NCI-H1092 (cell line): ENCODE measurements around the gene UBE2E3.
"Not testable (repeated sequence)": the region's sequence is repeated elsewhere in the genome, so short reads cannot be mapped to it uniquely, and the experiment has no call there.

ENCODE experiments used
- DNase-seq: peaks from one replicate; lab custom pipeline; 2025; lab: John Stamatoyannopoulos, UW

UBE2E3 gene

DNA sequence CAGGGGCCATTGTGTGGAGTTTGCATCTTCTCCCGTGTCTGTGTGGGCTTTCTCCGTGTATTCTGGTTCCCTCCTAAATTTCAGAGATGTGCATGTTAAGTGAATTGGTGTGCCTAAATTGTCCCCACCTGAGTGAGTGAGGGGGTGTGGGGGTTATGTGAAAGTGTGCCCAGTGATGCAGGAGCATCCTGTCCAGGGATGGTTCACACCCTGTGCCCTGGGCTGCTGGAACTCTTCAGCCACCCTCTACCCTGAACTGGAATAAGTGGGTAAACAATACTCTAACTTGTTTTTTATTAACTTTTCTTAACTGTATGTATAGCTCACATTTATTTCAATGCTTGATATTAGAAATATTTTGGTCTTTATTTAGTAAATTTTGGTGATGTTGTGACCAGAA is 56.0 kb downstream of the UBE2E3 start:
- no peak for DNase-seq

DNA sequence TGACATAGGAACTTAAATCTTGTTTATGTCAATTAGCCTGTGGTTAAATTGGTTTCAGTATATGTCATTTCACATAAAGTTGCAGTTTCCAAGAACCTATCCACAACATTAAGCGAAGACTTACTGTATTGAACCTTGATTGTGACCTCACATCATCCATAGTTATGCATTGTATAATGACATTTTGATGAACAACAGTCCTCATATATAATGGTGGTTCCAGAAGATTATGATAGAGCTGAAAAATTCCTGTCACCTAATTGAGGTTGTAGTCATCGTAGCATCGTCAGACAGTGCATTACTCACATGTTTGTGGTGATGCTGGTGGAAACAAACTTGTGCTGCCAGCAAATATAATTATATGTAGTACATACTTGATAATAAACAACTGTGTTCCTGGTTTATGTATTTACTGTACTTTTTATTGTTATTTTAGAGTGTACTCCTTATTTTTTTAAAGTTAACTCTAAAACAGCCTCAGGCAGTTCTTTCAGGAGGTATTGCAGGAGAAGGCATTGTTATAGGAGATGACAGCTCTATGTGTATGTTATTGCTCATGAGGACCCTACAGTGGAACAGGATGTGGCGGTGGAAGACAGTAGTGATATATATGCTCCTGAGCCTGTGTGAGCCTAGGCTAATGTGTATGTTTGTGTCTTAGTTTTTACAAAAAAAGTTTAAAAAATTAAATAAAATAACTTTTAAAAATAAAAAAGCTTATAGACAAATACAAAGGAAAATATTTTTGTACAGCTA is 56.6 kb downstream of the UBE2E3 start:
- no peak for DNase-seq

DNA sequence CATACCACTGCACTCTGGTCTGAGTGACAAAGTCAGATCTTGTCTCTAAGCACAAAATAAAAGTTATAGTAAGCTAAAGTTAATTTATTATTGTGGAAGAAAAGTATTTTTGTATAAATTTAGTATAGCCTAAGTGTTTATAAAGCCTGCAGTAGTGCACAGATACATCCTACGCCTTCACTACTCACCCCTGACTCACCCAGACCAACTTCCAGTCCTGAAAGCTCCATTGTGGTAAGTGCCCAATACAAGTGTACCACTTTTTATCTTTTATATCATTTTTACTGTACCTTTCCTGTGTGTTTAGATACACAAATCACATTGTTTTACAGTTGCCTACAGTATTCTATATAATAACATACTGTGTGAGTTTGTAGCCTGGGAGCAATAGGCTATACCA is 57.5 kb downstream of the UBE2E3 start:
- no peak for DNase-seq

DNA sequence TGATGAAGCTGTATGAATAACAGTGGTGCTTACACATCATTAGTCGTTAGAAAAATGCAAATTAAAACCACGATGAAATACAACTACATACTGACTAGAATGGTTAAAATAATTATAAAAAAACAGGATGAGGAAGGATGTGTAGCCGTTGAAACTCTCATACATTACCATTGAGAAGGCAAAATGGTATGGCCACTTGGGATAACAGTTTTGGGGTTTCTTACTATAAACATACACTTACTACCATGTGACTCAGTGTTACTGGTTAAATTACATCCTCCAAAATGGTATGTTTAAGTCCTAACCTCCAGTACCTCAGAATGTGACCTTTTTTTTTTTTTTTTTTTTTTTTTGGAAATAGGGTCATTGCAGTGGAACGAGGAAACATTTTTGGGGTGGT is 58.4 kb downstream of the UBE2E3 start:
- no peak for DNase-seq

DNA sequence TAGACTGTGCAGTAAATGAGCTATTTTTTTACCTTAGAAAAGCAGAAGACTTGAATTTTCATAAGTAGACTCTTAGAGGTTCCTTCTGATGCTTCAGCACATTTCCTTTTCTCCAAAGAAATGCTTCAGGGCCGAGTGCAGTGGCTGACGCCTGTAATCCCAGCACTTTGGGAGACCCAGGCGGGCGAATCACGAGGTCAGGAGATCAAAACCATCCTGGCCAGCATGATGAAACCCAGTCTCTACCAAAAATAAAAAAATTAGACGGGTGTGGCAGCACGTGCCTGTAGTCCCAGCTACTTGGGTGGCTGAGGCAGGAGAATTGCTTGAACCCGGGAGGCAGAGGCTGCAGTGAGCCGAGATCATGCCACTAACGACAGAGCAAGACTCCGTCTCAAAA is 60.4 kb downstream of the UBE2E3 start:
- DNase-seq = not testable (repeated sequence)

DNA sequence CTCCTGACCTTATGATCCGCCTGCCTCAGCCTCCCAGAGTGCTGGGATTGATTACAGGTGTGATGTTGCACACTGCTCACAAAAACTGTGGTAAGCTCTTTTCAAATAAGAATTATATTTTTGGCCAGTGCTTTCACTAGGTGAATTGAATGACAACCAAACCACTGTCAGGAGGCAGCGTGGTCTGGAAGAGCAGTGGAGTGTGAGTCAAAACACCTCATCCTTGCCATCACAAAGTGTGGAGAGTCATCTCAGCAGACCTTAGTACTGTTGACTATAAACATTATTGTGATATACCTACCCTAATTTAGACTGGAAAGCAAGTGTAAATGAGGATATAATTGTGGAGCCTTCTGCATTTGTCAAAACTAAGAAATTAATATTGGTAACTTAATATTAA is 61.3 kb downstream of the UBE2E3 start:
- no peak for DNase-seq

DNA sequence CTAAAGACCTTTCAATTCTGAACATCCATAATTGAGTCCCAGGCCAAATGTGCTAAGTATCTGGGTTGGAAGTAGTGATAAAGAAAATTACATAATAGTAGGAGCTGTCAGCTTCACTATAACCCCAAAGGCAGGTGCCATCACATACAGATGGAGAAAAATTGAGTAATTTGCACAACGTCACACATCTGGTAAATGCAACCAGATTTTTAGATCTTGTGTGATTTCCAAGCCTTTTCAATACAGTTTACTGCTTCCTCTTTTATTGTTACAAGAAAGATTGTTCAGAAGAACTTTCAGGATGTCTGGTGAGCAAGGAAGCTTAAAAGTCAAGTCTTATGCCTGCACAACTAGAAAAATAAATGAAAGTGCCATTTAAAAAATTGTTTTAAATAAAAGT is 62.3 kb downstream of the UBE2E3 start:
- no peak for DNase-seq

DNA sequence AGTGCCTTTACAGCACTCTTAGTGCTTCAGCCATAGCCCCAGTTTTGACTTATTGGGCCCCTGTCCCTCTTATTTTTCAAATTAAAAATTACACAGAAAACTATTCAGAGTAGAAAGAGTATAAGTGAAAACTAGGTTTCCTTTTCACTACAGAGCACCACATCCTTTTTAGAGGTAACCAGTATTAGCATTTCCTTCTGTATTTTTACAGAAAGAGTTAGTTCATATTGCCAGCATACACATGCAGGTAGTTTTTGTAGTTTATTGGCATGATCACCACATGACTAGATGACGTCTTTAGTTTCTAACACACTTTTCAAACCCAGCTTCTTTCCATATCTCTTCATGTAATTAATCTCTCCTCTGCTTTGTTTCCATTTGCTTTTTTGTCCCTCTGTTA is 66.4 kb downstream of the UBE2E3 start:
- DNase-seq = no peak

DNA sequence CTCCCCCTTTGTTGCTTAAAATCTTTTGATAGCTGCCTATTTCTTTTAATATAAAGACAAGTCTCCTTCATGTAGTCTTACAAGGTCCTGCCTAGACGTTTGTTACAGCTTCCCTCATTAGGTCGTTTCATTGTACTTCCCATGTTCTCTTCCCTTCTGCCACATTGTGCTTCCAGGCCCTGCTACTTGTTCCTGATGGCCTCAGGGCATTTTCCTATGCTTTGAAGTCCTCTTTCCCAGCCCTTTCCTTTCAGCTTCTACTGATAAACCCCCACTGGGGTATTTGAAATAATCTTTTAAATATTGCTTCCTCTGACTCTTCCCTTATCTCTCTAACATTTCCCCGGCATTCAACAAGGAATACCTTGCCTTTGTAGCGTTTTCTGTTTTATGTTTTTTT is 67.4 kb downstream of the UBE2E3 start:
- DNase-seq = no peak

DNA sequence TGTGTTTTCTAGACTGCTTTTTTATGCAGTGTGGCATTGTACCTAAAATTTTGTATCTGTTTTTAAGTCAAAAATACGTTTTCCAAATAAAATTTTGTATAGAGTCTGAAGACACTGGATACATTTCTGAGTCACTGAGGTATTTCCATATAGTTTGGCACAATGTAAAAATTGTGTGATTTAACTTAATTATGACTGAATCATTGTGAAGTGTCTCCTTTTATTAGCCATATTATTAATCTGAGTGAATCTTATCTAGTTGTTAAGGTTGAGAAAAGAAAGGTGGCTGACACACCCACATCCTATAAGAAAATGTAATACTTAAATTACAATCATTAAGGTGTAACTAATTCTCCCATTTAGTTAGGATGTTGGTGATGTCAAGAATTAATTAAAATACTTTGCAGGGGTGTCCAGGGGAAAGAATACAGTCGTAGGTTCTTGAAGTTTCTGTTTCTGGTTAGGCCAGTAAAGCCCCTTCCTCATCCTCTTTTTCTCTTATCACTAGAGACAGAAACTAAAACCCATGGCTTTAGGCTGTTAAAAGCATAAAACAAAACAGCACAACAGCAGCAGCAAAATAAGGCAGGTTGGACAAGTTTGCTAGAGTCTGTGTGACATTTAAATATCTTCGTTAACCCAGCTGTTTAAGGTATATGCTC is 71.6 kb downstream of the UBE2E3 start:
- no peak for DNase-seq

DNA sequence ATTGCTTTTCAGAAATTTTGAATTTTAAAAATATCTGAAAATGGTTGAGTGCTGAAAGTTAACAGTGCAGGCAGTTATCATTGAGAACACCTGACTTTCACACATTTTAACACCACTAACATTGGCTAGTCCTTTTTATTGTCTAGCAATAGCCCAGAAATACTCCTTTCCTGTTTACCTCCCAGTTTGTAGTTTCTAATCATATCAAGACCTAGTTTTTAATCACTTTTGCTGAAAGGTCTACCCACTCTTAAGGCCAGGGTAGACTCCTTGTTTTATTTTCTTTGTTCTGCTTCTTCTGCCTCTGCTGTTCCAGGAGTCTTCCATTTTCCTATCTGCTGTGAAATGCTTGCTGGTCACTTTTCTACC is 72.1 kb downstream of the UBE2E3 start:
- no peak for DNase-seq

DNA sequence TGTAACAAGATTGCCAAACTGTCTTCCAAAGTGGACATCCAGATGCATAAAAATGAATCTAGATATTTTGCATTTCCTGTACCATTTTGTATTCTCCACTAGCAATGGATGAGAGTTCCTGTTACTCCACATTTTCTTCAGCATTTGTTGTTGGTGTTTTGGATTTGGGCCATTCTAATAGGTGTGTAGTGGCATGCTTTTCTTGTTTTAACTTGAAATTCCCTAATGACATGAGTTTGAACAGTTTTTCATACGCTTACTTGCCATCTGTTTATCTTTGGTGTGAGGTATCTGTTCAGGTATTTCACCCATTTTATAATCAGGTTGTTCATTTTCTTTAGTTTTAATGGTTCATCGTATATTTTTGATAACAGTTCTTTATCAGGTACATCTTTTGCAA is 73.9 kb downstream of the UBE2E3 start:
- no peak for DNase-seq

DNA sequence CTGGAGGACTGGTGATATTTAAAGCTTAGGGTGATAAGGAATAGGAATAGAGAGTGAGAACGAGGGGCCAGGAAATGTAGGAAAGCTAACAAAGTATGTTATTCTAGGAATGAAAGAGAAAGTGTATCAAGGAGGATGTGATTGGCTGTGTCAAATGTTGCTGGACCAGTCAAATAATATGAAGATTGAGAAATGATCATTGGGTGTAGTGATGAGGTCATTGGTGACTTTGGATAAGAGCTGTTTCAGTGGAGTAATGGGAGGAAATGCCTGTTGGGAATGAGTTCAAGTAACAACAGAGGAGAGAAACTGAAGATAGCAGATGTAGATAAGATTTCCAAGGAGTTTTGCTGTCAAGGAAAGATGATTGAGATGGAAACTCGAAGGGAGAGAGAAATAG is 74.4 kb downstream of the UBE2E3 start:
- no peak for DNase-seq

DNA sequence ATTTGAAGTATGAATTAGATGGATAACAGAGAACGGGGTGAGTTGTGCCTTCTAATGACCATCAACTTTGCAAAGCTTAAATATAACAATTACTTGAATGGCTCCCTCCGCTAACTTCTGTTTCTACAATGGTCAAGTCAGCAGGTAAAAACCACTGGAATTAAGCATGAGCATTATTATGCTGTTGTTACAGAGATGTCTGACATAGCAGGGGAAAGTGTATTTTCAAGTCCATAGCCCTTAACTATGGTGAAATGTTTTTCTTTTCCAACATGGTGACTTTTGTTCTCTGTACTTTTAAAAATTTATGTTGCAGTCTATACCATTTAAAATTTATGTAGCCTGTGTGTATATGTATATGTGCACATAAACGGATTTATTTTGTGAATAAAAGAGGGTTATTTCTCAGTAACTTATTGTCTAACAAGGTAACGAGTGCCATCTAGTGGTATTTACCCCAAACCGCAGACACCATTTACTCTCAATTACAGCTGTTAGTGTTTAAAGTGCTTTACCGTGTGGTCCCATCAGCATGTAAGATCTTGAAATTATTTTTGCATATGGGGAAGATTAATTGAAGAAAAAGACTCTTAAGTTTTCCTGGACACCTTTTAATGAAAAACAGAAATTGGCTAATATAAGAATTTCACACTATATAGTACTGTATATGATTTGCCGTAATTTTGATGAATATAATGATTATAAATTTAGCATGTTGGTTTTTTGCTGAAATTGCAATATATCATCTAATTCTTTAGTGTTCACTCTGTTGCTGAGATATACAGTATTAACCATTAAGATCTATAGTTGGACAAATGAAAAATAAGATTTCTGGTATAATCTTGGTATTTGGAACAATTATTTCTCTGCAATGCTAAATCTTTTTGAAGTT is 78.2 kb downstream of the UBE2E3 start:
- no peak for DNase-seq

DNA sequence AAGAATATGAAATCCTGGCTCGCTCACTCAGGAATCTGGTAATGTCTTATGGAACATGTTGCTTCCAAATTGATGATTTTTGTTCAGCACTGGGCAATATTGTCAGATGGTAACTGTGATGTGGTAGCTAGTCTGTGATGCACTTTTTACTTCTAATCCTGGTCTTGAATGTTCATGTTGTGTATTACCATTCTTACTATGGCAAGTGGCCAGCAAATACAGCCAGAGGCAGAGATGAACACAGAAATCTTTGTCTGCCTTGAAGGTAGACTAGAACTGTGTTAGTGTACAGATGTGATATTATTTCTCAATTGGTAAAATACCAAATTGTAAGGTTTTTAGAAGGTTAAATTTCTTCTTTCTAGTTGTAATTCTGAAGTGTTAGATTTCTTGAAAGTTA is 83.3 kb downstream of the UBE2E3 start:
- DNase-seq = no peak

DNA sequence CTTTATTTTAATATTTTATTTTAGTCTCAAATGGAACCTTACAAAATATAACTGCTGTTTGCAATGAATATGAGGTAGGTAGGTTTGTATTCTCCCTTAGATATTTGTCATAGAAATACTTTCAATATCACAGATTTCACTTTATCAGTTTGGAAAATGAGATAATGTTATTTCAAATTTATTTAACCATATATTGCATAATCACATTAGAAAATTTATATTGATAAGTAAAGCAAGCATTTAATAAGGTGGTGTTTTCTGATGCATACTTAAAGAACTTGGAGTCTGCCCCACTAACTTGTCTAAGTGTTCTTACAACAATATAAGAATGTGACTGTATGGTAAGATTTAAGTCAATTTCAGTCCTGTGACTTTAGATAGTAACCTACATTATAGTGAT is 85.1 kb downstream of the UBE2E3 start:
- no peak for DNase-seq

DNA sequence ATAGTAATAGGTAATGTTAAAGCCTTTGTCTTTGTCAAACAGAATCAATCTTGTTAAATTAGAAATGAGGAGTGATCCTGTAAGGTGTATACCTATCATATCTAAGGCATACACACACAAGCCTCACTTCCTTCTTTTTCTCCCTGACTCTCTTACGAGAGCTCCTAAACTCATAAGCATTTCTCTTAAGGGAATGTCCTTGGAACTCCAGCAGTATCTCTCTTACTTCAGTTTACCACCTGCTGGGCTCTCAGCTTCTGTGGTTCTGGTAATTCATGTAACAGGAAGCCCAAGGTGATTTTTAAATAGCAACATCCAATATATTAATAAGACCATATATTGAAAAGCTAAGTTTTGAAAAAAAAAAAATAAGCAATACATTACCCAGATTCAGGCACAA is 85.9 kb downstream of the UBE2E3 start:
- DNase-seq = no peak

DNA sequence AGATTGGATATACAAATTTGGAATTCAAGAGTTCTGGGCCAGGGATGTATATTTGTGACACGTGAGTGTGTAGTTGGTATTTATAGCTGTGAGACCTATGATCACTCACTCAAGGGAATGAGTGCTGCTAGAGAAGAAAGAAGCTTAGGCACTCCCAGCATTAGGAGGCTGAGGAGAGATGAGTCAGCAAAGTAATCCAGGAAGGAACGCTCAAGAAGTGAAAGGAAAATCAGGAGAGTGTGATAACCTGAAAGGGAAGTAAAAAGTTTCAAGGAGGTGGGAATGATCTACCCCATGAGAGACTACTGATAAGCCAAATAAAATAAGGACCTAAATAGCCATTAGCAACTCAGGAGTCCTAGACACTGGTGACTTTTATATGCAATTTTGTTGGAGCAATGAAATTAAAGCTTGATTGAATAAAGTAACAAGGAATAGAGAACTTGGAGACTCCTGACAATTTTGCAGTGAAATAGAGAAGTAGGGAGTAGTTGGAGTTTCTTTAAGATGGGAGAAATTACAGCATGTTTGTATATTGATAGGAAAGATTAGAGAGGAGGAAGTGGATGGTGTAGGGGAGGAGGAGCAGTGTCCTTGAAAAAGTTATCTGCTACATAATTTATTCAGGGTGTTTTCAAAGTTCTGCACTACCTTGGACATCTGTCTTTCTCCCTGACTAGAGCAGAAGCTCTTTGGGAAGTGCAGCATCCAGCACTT is 89.9 kb downstream of the UBE2E3 start:
- DNase-seq = no peak

DNA sequence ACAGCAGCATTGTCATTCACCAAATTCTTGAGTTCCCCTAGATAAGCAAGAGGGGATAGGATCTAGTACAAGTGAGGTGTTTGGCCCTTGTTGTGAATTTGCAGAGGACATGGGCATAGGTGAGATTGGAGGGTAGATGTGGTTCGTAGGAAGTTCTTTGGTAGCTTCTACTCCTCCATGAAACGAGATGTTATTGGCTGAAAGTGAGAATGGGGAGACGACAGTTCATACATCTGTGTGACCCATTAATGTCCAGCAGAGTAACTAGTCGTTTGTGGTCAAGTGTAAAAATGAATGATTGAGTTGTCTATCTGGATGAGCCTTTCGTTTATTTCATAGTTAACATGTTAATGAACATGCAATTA is 90.4 kb downstream of the UBE2E3 start:
- no peak for DNase-seq

DNA sequence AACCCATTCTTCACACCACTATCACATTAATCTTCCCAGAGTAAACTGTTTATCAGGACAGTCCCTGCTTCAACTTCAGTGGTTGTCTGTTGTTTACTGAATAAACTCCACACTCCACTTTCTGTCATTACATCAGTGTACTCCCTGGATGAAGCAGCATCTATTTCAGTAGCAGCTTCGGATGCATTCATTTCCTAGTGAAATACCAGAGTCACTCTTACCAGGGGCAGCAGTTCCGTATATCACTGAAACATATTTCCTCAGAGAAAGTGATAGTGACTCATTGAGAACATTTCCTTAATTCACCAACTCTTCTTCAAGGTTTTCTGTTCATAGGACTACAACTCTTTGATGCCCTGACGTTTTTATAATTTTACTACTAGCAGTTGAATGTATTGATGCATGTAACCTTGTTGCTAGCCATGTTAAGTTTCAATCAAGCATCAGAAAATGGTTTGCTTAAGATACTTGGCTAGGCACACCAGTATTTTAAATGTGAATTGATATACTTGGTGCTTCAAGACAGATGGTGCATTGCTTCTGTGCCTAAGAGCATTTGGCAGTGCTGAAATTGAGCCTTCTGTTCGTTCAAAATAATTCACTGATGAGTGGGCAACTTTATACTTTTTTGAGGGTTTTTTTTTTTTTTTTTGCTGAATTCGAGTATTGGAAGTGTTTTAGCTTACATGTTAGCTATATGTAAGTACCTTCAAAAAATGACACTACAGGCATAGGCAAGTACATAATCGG is 92.3 kb downstream of the UBE2E3 start:
- no peak for DNase-seq

DNA sequence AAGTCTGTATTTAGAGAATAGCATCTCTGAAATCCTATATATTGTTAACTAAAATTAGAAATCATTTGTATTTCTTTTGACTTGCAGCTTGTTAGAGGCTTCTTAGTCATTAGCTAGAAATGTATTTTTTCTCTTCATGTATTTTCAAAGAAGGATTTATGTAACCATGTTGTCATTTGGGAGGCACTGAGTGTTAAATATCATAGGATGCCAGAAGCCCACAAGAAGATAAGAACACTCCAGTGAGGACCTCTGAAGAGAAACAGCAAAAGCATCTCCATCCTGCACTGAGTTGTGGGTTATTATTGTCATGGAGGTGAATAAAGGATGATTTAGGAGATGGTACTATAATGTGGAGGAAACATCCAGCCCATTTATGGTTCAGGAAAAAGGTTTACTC is 93.5 kb downstream of the UBE2E3 start:
- no peak for DNase-seq

DNA sequence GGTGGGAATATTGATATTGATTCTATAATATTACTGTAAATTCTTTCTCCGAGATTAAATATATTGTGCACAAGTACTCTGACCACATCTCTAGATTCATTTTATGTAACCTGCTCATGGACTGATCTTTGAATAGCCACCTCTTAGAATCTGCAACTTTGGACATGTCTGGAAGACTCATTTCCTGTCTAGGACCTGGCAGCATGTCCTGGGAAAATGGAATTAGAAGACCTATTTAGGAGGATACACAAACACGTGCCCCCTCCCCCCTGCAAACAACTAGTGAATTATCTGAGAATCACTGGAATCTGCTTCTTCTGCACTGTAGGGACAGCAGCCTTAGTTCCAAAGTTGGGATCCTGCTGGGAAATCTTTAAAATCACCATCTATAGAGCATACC is 94.1 kb downstream of the UBE2E3 start:
- DNase-seq = no peak
